ENCODE measurements around the gene ZNF749. TPM values are rescaled to one million over a fixed set of nuclear protein-coding genes. Genes with fewer than 3 reads are reported as not detected.

Gene ZNF749
- polyA plus RNA-seq, 1 donor from 2014 or later, result 24.2 TPM

DNA sequence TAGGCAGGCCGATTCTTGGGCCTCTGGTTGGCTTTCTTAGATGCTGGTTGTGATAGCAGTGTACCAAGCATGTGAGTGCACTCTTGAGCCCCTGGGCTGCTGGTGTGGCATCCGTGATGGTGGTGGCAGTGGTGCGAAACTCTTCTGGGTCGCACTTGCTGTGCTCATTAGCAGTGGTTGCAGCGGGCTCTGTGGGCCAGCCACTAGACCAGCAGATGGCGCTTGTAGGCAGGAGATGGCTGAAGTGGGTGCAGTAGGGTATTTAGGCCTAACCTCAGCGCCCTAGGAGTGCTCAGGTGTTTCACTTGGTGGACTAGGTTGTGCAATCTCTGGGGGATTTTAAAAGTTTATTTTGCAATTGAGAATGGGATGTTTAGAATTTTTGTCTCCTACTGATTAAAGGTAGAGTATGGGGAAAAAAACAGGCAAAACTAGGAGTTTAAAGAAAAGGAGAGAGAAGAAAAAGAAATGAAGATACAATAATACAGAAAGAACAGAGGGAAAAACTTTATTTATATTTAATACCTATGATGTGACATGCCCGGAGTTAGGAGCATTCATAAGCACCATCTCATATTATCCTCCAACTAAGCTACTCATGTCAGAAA is 28.5 kb upstream of the ZNF749 start:
- no peak overlapping the region for H3K4me3 ChIP-seq (ENCODE audit: low read length)
- H3K4me2 ChIP-seq (ENCODE audit: low read length), result no peak overlapping the region
- no peak overlapping the region for H2AFZ ChIP-seq (ENCODE audit: low read depth, low read length)
- no peaks in the 10 kb centered on the region for H3K36me3 ChIP-seq (ENCODE audit: insufficient read depth, low read length)
- H3K9me3 ChIP-seq (ENCODE audit: low read length), result no peaks in the 10 kb centered on the region
- no peaks in the 10 kb centered on the region for H3K9me2 ChIP-seq (ENCODE audit: insufficient read depth, low read length)
- H4K20me1 ChIP-seq (ENCODE audit: insufficient read depth), result no peaks in the 10 kb centered on the region
- no peaks in the 10 kb centered on the region for H3K27me3 ChIP-seq (ENCODE audit: insufficient read depth, low read depth, low read length)
- H3K79me2 ChIP-seq (replicated peaks; ENCODE audit: insufficient read depth, low read length), result no peaks in the 10 kb centered on the region
- TF ChIP-seq TAF1 (IDR thresholded peaks at IDR 0.05; ENCODE audit: low read depth), result no peak
- TF ChIP-seq SMC3 (conservative IDR thresholded peaks at IDR 0.05; ENCODE audit: poor library complexity), result peak; percentile 75
- TF ChIP-seq, protein P1, sequence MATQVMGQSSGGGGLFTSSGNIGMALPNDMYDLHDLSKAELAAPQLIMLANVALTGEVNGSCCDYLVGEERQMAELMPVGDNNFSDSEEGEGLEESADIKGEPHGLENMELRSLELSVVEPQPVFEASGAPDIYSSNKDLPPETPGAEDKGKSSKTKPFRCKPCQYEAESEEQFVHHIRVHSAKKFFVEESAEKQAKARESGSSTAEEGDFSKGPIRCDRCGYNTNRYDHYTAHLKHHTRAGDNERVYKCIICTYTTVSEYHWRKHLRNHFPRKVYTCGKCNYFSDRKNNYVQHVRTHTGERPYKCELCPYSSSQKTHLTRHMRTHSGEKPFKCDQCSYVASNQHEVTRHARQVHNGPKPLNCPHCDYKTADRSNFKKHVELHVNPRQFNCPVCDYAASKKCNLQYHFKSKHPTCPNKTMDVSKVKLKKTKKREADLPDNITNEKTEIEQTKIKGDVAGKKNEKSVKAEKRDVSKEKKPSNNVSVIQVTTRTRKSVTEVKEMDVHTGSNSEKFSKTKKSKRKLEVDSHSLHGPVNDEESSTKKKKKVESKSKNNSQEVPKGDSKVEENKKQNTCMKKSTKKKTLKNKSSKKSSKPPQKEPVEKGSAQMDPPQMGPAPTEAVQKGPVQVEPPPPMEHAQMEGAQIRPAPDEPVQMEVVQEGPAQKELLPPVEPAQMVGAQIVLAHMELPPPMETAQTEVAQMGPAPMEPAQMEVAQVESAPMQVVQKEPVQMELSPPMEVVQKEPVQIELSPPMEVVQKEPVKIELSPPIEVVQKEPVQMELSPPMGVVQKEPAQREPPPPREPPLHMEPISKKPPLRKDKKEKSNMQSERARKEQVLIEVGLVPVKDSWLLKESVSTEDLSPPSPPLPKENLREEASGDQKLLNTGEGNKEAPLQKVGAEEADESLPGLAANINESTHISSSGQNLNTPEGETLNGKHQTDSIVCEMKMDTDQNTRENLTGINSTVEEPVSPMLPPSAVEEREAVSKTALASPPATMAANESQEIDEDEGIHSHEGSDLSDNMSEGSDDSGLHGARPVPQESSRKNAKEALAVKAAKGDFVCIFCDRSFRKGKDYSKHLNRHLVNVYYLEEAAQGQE (IDR thresholded peaks at IDR 0.05; ENCODE audit: borderline replicate concordance), result no peak
- TF ChIP-seq RAD21 (conservative IDR thresholded peaks at IDR 0.05), result peak; percentile 76
- TF ChIP-seq, protein P2, sequence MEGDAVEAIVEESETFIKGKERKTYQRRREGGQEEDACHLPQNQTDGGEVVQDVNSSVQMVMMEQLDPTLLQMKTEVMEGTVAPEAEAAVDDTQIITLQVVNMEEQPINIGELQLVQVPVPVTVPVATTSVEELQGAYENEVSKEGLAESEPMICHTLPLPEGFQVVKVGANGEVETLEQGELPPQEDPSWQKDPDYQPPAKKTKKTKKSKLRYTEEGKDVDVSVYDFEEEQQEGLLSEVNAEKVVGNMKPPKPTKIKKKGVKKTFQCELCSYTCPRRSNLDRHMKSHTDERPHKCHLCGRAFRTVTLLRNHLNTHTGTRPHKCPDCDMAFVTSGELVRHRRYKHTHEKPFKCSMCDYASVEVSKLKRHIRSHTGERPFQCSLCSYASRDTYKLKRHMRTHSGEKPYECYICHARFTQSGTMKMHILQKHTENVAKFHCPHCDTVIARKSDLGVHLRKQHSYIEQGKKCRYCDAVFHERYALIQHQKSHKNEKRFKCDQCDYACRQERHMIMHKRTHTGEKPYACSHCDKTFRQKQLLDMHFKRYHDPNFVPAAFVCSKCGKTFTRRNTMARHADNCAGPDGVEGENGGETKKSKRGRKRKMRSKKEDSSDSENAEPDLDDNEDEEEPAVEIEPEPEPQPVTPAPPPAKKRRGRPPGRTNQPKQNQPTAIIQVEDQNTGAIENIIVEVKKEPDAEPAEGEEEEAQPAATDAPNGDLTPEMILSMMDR (IDR thresholded peaks at IDR 0.05; ENCODE audit: poor library complexity, severe bottlenecking), result peak; percentile 75
- TF ChIP-seq MXI1 (conservative IDR thresholded peaks at IDR 0.05; ENCODE audit: poor library complexity, severe bottlenecking), result peak; percentile 26
- H3K9ac ChIP-seq (ENCODE audit: low read length), result no peak overlapping the region
- no peak overlapping the region for H3K27ac ChIP-seq (ENCODE audit: low read length)
- no peaks in the 10 kb centered on the region for H3F3A ChIP-seq (ENCODE audit: insufficient read depth, low read length, poor library complexity, severe bottlenecking)

DNA sequence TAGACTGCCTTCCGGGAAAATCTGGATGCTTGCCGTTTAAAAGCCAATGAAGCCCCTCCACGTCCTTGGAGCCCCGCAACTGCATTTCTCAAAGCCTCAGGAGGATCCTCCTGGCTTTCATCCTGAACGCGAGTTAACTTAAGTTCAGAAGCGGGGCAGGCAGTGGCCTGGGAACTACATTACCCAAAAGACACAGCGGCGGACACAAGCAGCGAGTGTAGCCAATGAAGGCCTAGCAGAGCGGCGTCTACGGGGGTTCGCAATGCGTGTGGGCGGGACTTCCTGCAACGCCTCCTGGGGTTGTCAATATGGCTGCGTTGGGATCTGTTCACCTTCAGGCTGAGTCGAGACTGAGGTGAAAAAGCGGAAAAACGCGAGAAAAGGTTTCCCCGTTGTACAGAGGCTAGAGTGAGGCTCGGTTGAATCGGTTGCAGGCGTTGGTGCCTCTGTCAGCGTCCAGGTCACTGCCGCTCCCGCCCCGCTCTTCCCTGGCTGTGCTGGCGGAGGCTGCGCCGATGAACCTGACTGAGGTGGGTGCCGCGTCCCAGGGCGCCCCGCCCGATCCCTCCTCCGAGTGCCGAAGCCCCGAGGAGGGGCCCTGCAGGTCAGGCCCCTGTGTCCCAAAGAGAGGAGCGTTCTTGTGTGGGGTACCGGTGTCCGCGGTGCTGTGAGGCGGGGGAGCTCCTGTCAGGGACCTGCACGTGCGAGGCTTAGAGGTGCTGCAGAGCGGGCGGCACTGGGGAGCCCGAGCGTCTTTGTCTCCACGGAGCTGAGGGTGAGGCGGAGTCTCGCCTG is 24.1 kb upstream of the ZNF749 start, which contains the start of gene ZNF17:
Gene ZNF17 (plus strand): TSS at position 285 of the 795 bp plus-strand sequence. CDS start 2,455 bp downstream, outside the sequence.
- Histone ChIP-seq H3F3A (ENCODE audit: insufficient read depth, low read length, poor library complexity, severe bottlenecking) (no peaks in the 10 kb centered on the region), H3K4me3 (ENCODE audit: low read length) (peak within 1 kb of the TSS; percentile 100), H3K27ac (ENCODE audit: low read length) (peak within 1 kb of the TSS; percentile 88), H3K9ac (ENCODE audit: low read length) (peak within 1 kb of the TSS; percentile 88), H3K9me3 (ENCODE audit: low read length) (no peaks in the 10 kb centered on the region), H3K27me3 (ENCODE audit: insufficient read depth, low read depth, low read length) (no peaks in the 10 kb centered on the region), H2AFZ (ENCODE audit: low read depth, low read length) (peak within 1 kb of the TSS; percentile 58), H3K9me2 (ENCODE audit: insufficient read depth, low read length) (no peaks in the 10 kb centered on the region), H3K79me2 (replicated peaks; ENCODE audit: insufficient read depth, low read length) (peaks cover 23% of the 10 kb centered on the region), H4K20me1 (ENCODE audit: insufficient read depth) (no peaks in the 10 kb centered on the region), H3K36me3 (ENCODE audit: insufficient read depth, low read length) (peaks cover 8% of the 10 kb centered on the region), H3K4me2 (ENCODE audit: low read length) (peak within 1 kb of the TSS; percentile 81)
- TF ChIP-seq POLR2AphosphoS5 (IDR thresholded peaks at IDR 0.05) (peak; percentile 94), SMC3 (conservative IDR thresholded peaks at IDR 0.05; ENCODE audit: poor library complexity) (peak; percentile 53), EP300 (conservative IDR thresholded peaks at IDR 0.05; ENCODE audit: poor library complexity, severe bottlenecking) (no peak), TAF1 (IDR thresholded peaks at IDR 0.05; ENCODE audit: low read depth) (peak; percentile 69), MXI1 (conservative IDR thresholded peaks at IDR 0.05; ENCODE audit: poor library complexity, severe bottlenecking) (peak; percentile 92), RAD21 (conservative IDR thresholded peaks at IDR 0.05) (no peak), EZH2 (IDR thresholded peaks at IDR 0.05; ENCODE audit: borderline replicate concordance, insufficient read depth, low read length, poor library complexity, severe bottlenecking) (no peak)
- TF ChIP-seq, protein P2 (IDR thresholded peaks at IDR 0.05; ENCODE audit: poor library complexity, severe bottlenecking), result no peak
- TF ChIP-seq, protein P1 (IDR thresholded peaks at IDR 0.05; ENCODE audit: borderline replicate concordance), result peak; percentile 86
